ENCODE data around the gene FCER1G. TPM values are rescaled to one million over a fixed set of nuclear protein-coding genes. Genes with fewer than 3 reads are reported as not detected.

FCER1G gene
- total and polyA plus RNA-seq, 10 donors: 148 to 402 (median 243) TPM

DNA sequence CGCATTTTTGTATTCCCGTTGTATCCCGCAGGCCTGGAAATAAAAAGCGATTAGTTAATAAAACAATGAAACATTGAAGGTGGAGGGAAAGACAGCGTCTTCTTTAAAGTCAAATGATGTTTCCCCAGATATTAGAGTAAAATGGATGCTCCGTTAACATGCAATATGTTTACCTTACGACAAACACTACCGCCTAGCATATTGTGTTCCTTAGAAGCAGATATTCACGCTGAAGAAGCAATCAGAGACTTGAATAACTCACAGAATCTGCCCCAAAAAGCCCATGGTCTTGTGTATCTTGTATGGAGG, 37.2 kb upstream of the FCER1G start:
- DNase-seq: no peak
- intact Hi-C loops (cut with DNase I; ENCODE audit: low total_unique reads): no loop called here
- Histone ChIP-seq H3K4me3 (peak overlapping the region in 7 of 8 donors; percentile 71 to 95 (median 76)), H3K27me3 (replicated peaks in 1 of 7) (no peaks in the 10 kb centered on the region), H3K9me3 (no peaks in the 10 kb centered on the region), H3K27ac (peak overlapping the region; percentile 79 to 95 (median 92)), H3K36me3 (peaks cover 0 to 33% (median 29%) of the 10 kb centered on the region in 6 donors), H3K4me1 (peaks cover 30 to 90% (median 66%) of the 10 kb centered on the region in 6 donors)
- TF ChIP-seq POLR2AphosphoS5 (IDR thresholded peaks at IDR 0.05) (no peak), POLR2A (IDR thresholded peaks at IDR 0.05) (no peak)
- TF ChIP-seq, protein P1, sequence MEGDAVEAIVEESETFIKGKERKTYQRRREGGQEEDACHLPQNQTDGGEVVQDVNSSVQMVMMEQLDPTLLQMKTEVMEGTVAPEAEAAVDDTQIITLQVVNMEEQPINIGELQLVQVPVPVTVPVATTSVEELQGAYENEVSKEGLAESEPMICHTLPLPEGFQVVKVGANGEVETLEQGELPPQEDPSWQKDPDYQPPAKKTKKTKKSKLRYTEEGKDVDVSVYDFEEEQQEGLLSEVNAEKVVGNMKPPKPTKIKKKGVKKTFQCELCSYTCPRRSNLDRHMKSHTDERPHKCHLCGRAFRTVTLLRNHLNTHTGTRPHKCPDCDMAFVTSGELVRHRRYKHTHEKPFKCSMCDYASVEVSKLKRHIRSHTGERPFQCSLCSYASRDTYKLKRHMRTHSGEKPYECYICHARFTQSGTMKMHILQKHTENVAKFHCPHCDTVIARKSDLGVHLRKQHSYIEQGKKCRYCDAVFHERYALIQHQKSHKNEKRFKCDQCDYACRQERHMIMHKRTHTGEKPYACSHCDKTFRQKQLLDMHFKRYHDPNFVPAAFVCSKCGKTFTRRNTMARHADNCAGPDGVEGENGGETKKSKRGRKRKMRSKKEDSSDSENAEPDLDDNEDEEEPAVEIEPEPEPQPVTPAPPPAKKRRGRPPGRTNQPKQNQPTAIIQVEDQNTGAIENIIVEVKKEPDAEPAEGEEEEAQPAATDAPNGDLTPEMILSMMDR (IDR thresholded peaks at IDR 0.05 in 8 of 11, conservative IDR thresholded peaks at IDR 0.05 in 3 of 11): peak in 1 of 11 experiments; percentile 5
- WGBS, 5 donors: 80 to 85% (median 83%) methylated on average over 9 of the region's 9 CpGs

DNA sequence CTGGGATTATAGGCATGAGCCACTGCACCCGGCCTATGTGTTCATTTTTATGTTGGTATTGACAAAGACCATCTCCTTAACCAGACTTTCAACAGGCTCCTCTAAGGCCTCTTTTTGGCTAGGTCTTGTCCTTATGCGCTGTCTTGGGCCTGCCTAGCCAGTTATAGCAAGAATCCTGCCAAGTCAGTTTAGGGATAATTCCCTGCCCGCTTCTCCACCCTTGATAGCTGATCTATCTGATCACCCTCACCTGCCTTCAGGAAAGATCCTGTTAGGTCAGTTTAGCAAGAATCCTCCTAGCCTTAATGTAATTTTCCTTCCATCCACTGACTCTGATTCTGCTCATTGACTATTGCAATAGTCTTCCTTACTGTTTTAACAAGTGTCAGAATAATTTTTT, 35.4 kb upstream of the FCER1G start:
- H3K4me3 ChIP-seq: no peak overlapping the region
- H3K9me3 ChIP-seq: no peaks in the 10 kb centered on the region
- H3K27ac ChIP-seq: no peak overlapping the region
- H3K36me3 ChIP-seq: peaks cover 0 to 15% (median 11%) of the 10 kb centered on the region in 6 donors
- no peak for DNase-seq
- TF ChIP-seq, protein P1 (IDR thresholded peaks at IDR 0.05 in 8 of 11, conservative IDR thresholded peaks at IDR 0.05 in 3 of 11): no peak
- TF ChIP-seq POLR2A (IDR thresholded peaks at IDR 0.05): no peak
- no peak for TF ChIP-seq POLR2AphosphoS5 (IDR thresholded peaks at IDR 0.05)
- WGBS, 5 donors: 94 to 100% (median 97%) methylated on average over 3 of the region's 3 CpGs
- H3K27me3 ChIP-seq (replicated peaks in 1 of 7): no peaks in the 10 kb centered on the region
- peaks cover 44 to 90% (median 76%) of the 10 kb centered on the region in 6 donors for H3K4me1 ChIP-seq
- intact Hi-C loops (cut with DNase I; ENCODE audit: low total_unique reads): no loop called here

DNA sequence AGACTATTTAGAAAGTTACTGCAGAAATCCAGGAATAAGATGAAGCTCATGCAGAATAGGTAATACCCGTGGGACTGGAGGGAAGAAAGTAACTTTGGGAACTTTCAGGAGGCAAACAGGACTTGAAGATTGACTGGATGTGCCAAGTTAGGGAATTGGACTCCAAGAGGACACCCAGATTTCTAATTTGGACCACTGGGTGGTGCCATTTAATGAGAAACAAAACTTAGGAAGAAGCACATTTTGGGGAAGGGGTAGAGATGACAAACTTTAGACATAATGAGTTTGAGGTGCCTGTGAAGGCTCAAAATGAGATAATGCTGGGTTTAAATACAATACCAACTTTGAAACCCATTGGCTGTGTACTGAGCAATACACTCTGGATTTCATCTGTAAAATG, 34.5 kb upstream of the FCER1G start:
- Histone ChIP-seq H3K4me1 (peaks cover 48 to 90% (median 76%) of the 10 kb centered on the region in 6 donors), H3K36me3 (peaks cover 0 to 5% (median 2%) of the 10 kb centered on the region in 6 donors), H3K27ac (peak overlapping the region in 4 of 8 donors; percentile 22 to 92 (median 92)), H3K9me3 (no peaks in the 10 kb centered on the region), H3K27me3 (replicated peaks in 1 of 7) (no peaks in the 10 kb centered on the region), H3K4me3 (no peak overlapping the region)
- intact Hi-C loops (cut with DNase I; ENCODE audit: low total_unique reads): no loop called here
- no peak for DNase-seq
- TF ChIP-seq, protein P1 (IDR thresholded peaks at IDR 0.05 in 8 of 11, conservative IDR thresholded peaks at IDR 0.05 in 3 of 11): peak in 4 of 11 experiments; percentile 26 to 51 (median 38)
- no peak for TF ChIP-seq POLR2A (IDR thresholded peaks at IDR 0.05)
- no peak for TF ChIP-seq POLR2AphosphoS5 (IDR thresholded peaks at IDR 0.05)
- 41 to 83% (median 67%) methylated on average over 1 of the region's 1 CpG for WGBS, 5 donors

DNA sequence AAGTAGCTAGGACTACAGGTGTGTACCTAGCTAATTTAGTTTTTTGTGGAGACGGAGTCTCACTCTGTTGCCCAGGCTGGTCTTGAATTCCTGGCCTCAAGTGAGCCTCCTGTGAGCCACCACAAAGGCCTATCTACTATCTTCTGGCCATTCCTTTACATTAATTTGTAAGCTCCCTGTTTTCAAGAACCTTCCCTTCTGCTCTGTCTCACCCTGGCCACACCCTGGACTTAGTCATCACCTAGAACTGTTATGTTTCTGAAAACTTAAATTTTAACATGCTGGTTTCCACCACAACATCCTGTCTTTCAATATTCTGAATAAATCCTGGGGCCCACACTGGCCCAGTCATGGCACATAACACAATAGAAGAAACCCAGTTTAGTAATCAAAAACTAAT, 32.9 kb upstream of the FCER1G start:
- H3K27ac ChIP-seq: peak overlapping the region; percentile 58 to 92 (median 91)
- DNase-seq: peak; percentile 54

More for the DNA sequence above, 32.9 kb upstream of the FCER1G start:
- Histone ChIP-seq H3K27me3 (replicated peaks in 1 of 7) (no peaks in the 10 kb centered on the region), H3K9me3 (no peaks in the 10 kb centered on the region), H3K4me3 (no peak overlapping the region), H3K36me3 (no peaks in the 10 kb centered on the region), H3K4me1 (peaks cover 52 to 92% (median 79%) of the 10 kb centered on the region in 6 donors)
- 73 to 91% (median 85%) methylated on average over 1 of the region's 1 CpG for WGBS, 5 donors
- intact Hi-C loops (cut with DNase I; ENCODE audit: low total_unique reads): no loop called here
- TF ChIP-seq POLR2AphosphoS5 (IDR thresholded peaks at IDR 0.05): no peak
- no peak for TF ChIP-seq POLR2A (IDR thresholded peaks at IDR 0.05)
- TF ChIP-seq, protein P1 (IDR thresholded peaks at IDR 0.05 in 8 of 11, conservative IDR thresholded peaks at IDR 0.05 in 3 of 11): no peak
